ENCODE measurements around the gene NPEPPS.

DNA sequence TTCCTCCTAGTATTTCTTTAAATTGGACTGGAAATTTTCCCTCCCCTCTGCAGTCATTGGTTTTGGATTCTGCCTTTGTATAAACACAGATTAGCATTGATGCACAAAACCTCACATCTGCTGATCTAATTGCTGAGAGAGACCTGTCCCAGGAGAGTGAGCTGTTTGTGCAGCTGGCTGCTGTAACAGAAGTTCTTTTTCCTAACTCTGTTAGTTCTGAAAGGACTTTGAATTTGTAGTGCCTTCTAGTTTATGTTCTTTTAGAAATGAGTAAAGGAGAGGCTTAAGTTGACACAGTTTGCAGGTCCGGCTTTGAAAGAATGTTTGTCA, 73.7 kb downstream of the NPEPPS start:
- TF ChIP-seq EP300 (IDR thresholded peaks at IDR 0.05; ENCODE audit: low read depth) (no peak), POLR2AphosphoS5 (IDR thresholded peaks at IDR 0.05) (no peak)
- TF ChIP-seq, protein P1, sequence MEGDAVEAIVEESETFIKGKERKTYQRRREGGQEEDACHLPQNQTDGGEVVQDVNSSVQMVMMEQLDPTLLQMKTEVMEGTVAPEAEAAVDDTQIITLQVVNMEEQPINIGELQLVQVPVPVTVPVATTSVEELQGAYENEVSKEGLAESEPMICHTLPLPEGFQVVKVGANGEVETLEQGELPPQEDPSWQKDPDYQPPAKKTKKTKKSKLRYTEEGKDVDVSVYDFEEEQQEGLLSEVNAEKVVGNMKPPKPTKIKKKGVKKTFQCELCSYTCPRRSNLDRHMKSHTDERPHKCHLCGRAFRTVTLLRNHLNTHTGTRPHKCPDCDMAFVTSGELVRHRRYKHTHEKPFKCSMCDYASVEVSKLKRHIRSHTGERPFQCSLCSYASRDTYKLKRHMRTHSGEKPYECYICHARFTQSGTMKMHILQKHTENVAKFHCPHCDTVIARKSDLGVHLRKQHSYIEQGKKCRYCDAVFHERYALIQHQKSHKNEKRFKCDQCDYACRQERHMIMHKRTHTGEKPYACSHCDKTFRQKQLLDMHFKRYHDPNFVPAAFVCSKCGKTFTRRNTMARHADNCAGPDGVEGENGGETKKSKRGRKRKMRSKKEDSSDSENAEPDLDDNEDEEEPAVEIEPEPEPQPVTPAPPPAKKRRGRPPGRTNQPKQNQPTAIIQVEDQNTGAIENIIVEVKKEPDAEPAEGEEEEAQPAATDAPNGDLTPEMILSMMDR (IDR thresholded peaks at IDR 0.05), result no peak
